GM19035 (cell line): ENCODE data around the gene C19orf81.

Experiments
- ATAC-seq: cut with Tn5 transposase; IDR thresholded peaks from one replicate; pipeline ENCODE4 v1.9.1; 2021; ENCODE audit not compliant: unreplicated experiment

Gene C19orf81

GRCh38 chr19:50679177-50680125 lies 30.2 kb downstream of the C19orf81 start:
- no peak for ATAC-seq

GRCh38 chr19:50686310-50687032 lies 37.2 kb downstream of the C19orf81 start:
- no peak for ATAC-seq

- ATAC-seq = no peak
These were observed 39.5 kb downstream of the C19orf81 start for GRCh38 chr19:50688766-50689165.

GRCh38 chr19:50690439-50690838 lies 41.2 kb downstream of the C19orf81 start:
- no peak for ATAC-seq

GRCh38 chr19:50693064-50693975 lies 44.1 kb downstream of the C19orf81 start:
- ATAC-seq = no peak

GRCh38 chr19:50694815-50695145 lies 45.5 kb downstream of the C19orf81 start:
- no peak for ATAC-seq

GRCh38 chr19:50695251-50696093 lies 46.2 kb downstream of the C19orf81 start:
- ATAC-seq = no peak

GRCh38 chr19:50696094-50696483 lies 46.8 kb downstream of the C19orf81 start:
- ATAC-seq = no peak

- ATAC-seq = no peak
These were observed 48.3 kb downstream of the C19orf81 start for GRCh38 chr19:50697414-50698124.

- ATAC-seq = no peak
These were observed 52.2 kb downstream of the C19orf81 start for GRCh38 chr19:50701367-50701985.

- no peak for ATAC-seq
These were observed 53.1 kb downstream of the C19orf81 start for GRCh38 chr19:50702158-50702870.

- ATAC-seq = no peak
These were observed 53.9 kb downstream of the C19orf81 start for GRCh38 chr19:50702871-50703829.

GRCh38 chr19:50703915-50704796 lies 54.9 kb downstream of the C19orf81 start:
- ATAC-seq = no peak

GRCh38 chr19:50705422-50706019 lies 56.3 kb downstream of the C19orf81 start:
- ATAC-seq = no peak

GRCh38 chr19:50706387-50706786 lies 57.1 kb downstream of the C19orf81 start:
- ATAC-seq = no peak
